K562 treated with DMSO at 1 percent for 12 hours (cell line): ENCODE data around the gene MARF1. TPM values are rescaled to one million over a fixed set of nuclear protein-coding genes. Genes with fewer than 3 reads are reported as not detected.

ENCODE experiments used
- total RNA-seq: library from RNA; unstranded; fragments of 300-600 nt; gene quantifications from 2 replicates; pipeline ENCODE4 v1.2.3, GENCODE V29; 2022; ENCODE audit not compliant: insufficient read depth

MARF1 gene, protein sequence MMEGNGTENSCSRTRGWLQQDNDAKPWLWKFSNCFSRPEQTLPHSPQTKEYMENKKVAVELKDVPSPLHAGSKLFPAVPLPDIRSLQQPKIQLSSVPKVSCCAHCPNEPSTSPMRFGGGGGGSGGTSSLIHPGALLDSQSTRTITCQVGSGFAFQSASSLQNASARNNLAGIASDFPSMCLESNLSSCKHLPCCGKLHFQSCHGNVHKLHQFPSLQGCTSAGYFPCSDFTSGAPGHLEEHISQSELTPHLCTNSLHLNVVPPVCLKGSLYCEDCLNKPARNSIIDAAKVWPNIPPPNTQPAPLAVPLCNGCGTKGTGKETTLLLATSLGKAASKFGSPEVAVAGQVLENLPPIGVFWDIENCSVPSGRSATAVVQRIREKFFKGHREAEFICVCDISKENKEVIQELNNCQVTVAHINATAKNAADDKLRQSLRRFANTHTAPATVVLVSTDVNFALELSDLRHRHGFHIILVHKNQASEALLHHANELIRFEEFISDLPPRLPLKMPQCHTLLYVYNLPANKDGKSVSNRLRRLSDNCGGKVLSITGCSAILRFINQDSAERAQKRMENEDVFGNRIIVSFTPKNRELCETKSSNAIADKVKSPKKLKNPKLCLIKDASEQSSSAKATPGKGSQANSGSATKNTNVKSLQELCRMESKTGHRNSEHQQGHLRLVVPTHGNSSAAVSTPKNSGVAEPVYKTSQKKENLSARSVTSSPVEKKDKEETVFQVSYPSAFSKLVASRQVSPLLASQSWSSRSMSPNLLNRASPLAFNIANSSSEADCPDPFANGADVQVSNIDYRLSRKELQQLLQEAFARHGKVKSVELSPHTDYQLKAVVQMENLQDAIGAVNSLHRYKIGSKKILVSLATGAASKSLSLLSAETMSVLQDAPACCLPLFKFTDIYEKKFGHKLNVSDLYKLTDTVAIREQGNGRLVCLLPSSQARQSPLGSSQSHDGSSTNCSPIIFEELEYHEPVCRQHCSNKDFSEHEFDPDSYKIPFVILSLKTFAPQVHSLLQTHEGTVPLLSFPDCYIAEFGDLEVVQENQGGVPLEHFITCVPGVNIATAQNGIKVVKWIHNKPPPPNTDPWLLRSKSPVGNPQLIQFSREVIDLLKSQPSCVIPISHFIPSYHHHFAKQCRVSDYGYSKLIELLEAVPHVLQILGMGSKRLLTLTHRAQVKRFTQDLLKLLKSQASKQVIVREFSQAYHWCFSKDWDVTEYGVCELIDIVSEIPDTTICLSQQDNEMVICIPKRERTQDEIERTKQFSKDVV (N-terminal part only)
- 6.2 and 29.9 TPM in 2 replicates for total RNA-seq

GRCh38 chr16:15643048-15643945 lies at the start of gene MARF1:
MARF1 (minus strand) TSS chr16:15643154; CDS start chr16:15639233, 3,921 bp downstream.

GRCh38 chr16:15650019-15650697 lies 7.2 kb upstream of the MARF1 start, which contains the start of gene NDE1:
NDE1 (plus strand) TSS chr16:15650245; CDS start chr16:15664779, 14,534 bp downstream.

Other genes with a start within 250 kb of the MARF1 start
- not detected in 2 replicates for gene MPV17L, start 247.4 kb downstream of the MARF1 start, total RNA-seq
- 0.56 and 0.61 TPM in 2 replicates for gene BMERB1, start 208.6 kb downstream of the MARF1 start, total RNA-seq
- gene NDE1, start 7.1 kb upstream of the MARF1 start, total RNA-seq, result 15.4 and 39.4 TPM in 2 replicates
- not detected in 2 replicates for gene MYH11, start 213.9 kb upstream of the MARF1 start, total RNA-seq
- 29.6 and 61.5 TPM in 2 replicates for gene CEP20, start 245.4 kb upstream of the MARF1 start, total RNA-seq